SK-N-SH treated with all-trans-retinoic acid at 6 μM for 48 hours (cell line): Measurements from ENCODE around the gene CCDC102A.

Experiments
- SNAI2 ChIP-seq: fragments of 250-450 bp; sonication (Bioruptor Pico); IDR thresholded peaks from 2 replicates; pipeline ENCODE4 v1.5.0; 2020; ENCODE audit warnings: mild to moderate bottlenecking, moderate library complexity
- TOX ChIP-seq: fragments of 250-450 bp; sonication (Bioruptor Pico); IDR thresholded peaks from 2 replicates; pipeline ENCODE4 v1.8.0; 2021; ENCODE audit warnings: mild to moderate bottlenecking, moderate library complexity, borderline replicate concordance
- ZFP30 ChIP-seq: fragments of 450-650 bp; formaldehyde crosslinking; IDR thresholded peaks from 2 replicates; pipeline ENCODE4 v1.5.0; 2022; ENCODE audit warnings: mild to moderate bottlenecking, moderate library complexity
- ZNF8 ChIP-seq: fragments of 450-650 bp; formaldehyde crosslinking; IDR thresholded peaks from 2 replicates; pipeline ENCODE4 v1.5.0; 2020; ENCODE audit warnings: mild to moderate bottlenecking, moderate library complexity
- TF ChIP-seq, protein P1 (sequence below): fragments of 250-450 bp; sonication (Bioruptor Pico); IDR thresholded peaks from 2 replicates; pipeline ENCODE4 v1.8.0; 2020; ENCODE audit warnings: mild to moderate bottlenecking, moderate library complexity, borderline replicate concordance

DNA sequence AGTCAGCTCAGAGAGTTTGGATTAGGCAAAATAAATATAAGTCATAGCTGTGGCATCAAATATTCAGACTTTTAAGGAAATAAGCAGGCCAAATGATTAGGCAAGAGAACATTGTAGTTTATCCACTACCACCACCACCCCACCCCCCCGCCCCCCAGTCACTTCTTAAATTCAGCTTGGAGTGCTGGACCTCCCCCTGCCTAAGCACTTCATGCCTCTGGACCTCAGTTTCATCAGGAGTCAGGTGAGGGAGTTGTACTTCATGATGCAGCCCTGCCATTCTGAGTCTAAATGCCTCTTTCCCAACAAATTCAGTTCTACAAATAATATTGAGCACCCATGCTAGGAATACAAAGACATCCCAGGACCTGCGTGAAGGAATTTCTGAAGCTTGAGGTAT is 71.8 kb downstream of the CCDC102A start:
- TF ChIP-seq TOX (CRISPR knock-in tag) (no peak), ZNF8 (no peak), SNAI2 (CRISPR knock-in tag) (no peak), ZFP30 (no peak)
- TF ChIP-seq, protein P1, sequence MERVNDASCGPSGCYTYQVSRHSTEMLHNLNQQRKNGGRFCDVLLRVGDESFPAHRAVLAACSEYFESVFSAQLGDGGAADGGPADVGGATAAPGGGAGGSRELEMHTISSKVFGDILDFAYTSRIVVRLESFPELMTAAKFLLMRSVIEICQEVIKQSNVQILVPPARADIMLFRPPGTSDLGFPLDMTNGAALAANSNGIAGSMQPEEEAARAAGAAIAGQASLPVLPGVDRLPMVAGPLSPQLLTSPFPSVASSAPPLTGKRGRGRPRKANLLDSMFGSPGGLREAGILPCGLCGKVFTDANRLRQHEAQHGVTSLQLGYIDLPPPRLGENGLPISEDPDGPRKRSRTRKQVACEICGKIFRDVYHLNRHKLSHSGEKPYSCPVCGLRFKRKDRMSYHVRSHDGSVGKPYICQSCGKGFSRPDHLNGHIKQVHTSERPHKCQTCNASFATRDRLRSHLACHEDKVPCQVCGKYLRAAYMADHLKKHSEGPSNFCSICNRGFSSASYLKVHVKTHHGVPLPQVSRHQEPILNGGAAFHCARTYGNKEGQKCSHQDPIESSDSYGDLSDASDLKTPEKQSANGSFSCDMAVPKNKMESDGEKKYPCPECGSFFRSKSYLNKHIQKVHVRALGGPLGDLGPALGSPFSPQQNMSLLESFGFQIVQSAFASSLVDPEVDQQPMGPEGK (CRISPR knock-in tag) = no peak
